ENCODE measurements around the gene KIRREL1.
"Not testable (repeated sequence)": the region's sequence is repeated elsewhere in the genome, so short reads cannot be mapped to it uniquely, and the experiment has no call there.

Gene KIRREL1

GRCh38 chr1:158112994-158113758 is 119.7 kb downstream of the KIRREL1 start:
- DNase-seq = no peak

GRCh38 chr1:158113759-158114127 is 120.3 kb downstream of the KIRREL1 start:
- DNase-seq = no peak

- no peak for DNase-seq
These were observed 121.7 kb downstream of the KIRREL1 start for GRCh38 chr1:158115126-158115525.

- no peak for DNase-seq
These were observed 123.1 kb downstream of the KIRREL1 start for GRCh38 chr1:158116311-158117167.

- DNase-seq = no peak
These were observed 124.6 kb downstream of the KIRREL1 start for GRCh38 chr1:158117854-158118704.

GRCh38 chr1:158118713-158119402 is 125.4 kb downstream of the KIRREL1 start:
- no peak for DNase-seq

- DNase-seq = no peak
These were observed 126.7 kb downstream of the KIRREL1 start for GRCh38 chr1:158119976-158120653.

- DNase-seq = no peak
These were observed 128.3 kb downstream of the KIRREL1 start for GRCh38 chr1:158121604-158122254.

GRCh38 chr1:158122833-158123388 is 129.5 kb downstream of the KIRREL1 start:
- no peak for DNase-seq

- no peak for DNase-seq
These were observed 130.6 kb downstream of the KIRREL1 start for GRCh38 chr1:158124034-158124433.

GRCh38 chr1:158124999-158125398 is 131.6 kb downstream of the KIRREL1 start:
- DNase-seq = peak; percentile 62

GRCh38 chr1:158126425-158126824 is 133.0 kb downstream of the KIRREL1 start:
- DNase-seq = no peak

GRCh38 chr1:158128531-158128930 is 135.1 kb downstream of the KIRREL1 start:
- not testable (repeated sequence) for DNase-seq

GRCh38 chr1:158131217-158131616 is 137.8 kb downstream of the KIRREL1 start:
- DNase-seq = no peak

GRCh38 chr1:158140764-158141192 is 147.3 kb downstream of the KIRREL1 start:
- DNase-seq = no peak

- peak; percentile 10 for DNase-seq
These were observed 151.8 kb downstream of the KIRREL1 start for GRCh38 chr1:158145173-158145719.

GRCh38 chr1:158146165-158146564 is 152.7 kb downstream of the KIRREL1 start:
- no peak for DNase-seq

- DNase-seq = no peak
These were observed 153.3 kb downstream of the KIRREL1 start for GRCh38 chr1:158146739-158147138.

GRCh38 chr1:158147401-158147800 is 154.0 kb downstream of the KIRREL1 start:
- DNase-seq = no peak

GRCh38 chr1:158147869-158148268 is 154.4 kb downstream of the KIRREL1 start:
- DNase-seq = no peak

- no peak for DNase-seq
These were observed 155.0 kb downstream of the KIRREL1 start for GRCh38 chr1:158148468-158148867.
